Epithelial cell of proximal tubule (primary cell): ENCODE measurements around the gene RTN4RL1. TPM values are rescaled to one million over a fixed set of nuclear protein-coding genes. Genes with fewer than 3 reads are reported as not detected.

Source experiments
- DNase-seq: peaks from one replicate; pipeline ENCODE4 v3.0.0-alpha.2; 2011; ENCODE audit warnings: low read depth
- H3K4me3 ChIP-seq: 2 replicates; pipeline ENCODE4 v1.5.1; 2011; ENCODE audit warnings: low read depth, mild to moderate bottlenecking, low read length
- total RNA-seq: library from RNA; depleted of rRNA; stranded (reverse); fragments of >200 nt; gene quantifications from 2 replicates; pipeline ENCODE4 v1.2.3, GENCODE V29; 2015
- TF ChIP-seq, protein P1 (sequence below): conservative IDR thresholded peaks from 2 replicates; pipeline ENCODE4 v1.5.1; 2012; ENCODE audit warnings: low read depth, mild to moderate bottlenecking, low read length

Gene RTN4RL1
- total RNA-seq, 1 donor from 2014 or later: not detected

DNA sequence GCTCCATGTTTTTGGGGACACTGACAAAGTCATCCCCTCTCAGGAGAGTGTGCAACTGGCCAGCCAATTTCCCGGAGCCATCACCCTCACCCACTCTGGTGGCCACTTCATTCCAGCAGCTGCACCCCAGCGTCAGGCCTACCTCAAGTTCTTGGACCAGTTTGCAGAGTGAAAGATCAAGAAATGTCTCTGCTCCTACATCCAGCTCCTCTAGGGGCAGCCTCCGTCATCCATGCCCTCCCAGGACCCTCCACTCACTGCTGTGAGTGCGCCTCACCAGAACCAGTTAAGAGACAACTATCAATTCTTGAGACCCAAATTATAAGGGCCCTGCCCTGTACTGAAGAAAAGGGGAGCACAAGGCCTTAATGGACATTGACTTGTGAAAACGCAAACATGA lies 17.8 kb upstream of the RTN4RL1 start:
- TF ChIP-seq, protein P1, sequence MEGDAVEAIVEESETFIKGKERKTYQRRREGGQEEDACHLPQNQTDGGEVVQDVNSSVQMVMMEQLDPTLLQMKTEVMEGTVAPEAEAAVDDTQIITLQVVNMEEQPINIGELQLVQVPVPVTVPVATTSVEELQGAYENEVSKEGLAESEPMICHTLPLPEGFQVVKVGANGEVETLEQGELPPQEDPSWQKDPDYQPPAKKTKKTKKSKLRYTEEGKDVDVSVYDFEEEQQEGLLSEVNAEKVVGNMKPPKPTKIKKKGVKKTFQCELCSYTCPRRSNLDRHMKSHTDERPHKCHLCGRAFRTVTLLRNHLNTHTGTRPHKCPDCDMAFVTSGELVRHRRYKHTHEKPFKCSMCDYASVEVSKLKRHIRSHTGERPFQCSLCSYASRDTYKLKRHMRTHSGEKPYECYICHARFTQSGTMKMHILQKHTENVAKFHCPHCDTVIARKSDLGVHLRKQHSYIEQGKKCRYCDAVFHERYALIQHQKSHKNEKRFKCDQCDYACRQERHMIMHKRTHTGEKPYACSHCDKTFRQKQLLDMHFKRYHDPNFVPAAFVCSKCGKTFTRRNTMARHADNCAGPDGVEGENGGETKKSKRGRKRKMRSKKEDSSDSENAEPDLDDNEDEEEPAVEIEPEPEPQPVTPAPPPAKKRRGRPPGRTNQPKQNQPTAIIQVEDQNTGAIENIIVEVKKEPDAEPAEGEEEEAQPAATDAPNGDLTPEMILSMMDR: no peak
- H3K4me3 ChIP-seq: peak overlapping the region; percentile 74
- DNase-seq: no peak

DNA sequence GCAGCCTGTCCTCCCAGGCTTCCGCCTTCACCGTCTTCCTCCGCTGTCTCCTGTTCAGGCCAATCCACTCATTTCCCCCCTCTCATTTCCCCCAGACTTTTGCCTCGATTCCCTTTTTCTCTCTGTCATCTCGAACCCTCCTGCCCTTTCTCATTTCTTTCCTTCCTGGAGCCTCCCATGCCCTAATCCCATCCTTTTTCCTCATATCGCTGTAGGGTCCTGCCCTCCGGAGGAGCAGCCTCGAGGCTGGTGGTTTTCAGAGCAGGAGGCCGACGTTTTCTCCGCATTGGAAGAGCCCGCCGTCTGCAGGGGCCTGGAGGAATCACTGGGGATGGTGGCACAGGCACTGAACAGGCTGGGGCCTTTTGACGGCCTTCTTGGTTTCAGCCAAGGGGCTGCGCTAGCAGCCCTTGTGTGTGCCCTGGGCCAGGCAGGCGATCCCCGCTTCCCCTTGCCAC lies 17.3 kb upstream of the RTN4RL1 start:
- H3K4me3 ChIP-seq: peak overlapping the region; percentile 74
- no peak for DNase-seq
- TF ChIP-seq, protein P1: peak; percentile 41

DNA sequence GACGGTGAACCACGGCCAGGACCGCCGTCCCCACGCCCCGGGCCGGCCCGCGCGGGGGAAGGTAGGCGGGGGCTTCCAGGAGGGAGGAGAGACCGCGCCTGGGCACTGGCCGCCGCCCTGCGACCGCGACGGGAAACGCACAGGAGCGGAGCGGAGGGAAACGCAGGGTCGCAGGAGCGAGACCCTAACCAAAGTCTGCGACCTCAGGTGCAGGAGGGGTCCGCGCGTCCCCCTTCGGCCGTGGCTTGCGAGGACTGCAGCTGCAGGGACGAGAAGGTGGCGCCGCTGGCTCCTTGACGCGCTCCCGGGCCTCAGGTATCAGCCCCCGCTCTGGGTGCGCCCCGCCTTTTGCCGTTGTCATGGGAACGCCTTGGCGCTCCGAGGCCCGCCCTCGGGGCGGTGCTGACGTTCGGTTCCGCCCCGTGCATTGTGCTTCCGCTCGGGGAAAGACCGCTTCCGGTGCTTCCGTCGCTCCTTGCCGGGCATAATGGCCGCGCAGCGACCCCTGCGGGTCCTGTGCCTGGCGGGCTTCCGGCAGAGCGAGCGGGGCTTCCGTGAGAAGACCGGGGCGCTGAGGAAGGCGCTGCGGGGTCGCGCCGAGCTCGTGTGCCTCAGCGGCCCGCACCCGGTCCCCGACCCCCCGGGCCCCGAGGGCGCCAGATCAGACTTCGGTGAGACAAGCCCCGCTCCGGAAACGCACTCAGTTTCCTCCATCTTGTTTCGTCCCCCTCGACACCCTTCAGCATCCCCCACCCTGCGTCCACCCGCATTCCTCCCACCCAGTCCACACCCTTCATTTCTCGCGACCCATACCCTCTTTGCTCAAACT lies 16.6 kb upstream of the RTN4RL1 start, which contains the start of gene OVCA2:
Gene OVCA2, plus strand, starts transcription at position 462 of the 829 bp plus-strand sequence. Its CDS starts 26 bp downstream, at position 488.
- no peak for DNase-seq
- peak within 1 kb of the TSS; percentile 74 for H3K4me3 ChIP-seq
- TF ChIP-seq, protein P1: peak; percentile 59

DNA sequence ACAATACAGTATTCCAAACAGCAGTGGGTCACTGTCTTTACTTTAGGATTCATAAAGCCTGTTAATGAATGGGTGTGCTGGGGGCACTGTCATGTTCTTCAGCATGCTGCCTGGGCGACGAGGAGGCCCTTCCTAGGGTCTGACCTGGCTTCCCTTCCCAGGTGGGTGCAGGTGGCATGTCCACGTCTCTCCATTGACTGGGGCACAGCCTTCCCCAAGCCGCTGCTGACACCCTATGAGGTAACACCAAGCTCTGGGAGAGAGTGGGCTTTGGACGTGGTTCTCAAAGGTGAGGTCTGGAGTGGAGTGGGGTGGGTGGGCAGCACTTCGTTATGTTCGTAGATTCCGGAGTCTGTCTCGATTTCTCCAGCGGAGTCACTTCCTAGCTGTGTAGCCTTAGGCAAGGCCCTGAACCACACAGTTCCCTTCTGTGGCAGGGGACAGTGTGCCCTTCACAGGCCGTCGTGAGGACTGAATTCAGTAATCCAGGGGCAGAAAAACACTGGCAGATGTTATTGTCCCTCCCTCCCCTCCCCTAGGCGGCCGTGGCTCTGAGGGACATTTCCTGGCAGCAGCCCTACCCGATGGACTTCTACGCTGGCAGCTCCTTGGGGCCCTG lies 15.9 kb upstream of the RTN4RL1 start:
- TF ChIP-seq, protein P1: no peak

DNA sequence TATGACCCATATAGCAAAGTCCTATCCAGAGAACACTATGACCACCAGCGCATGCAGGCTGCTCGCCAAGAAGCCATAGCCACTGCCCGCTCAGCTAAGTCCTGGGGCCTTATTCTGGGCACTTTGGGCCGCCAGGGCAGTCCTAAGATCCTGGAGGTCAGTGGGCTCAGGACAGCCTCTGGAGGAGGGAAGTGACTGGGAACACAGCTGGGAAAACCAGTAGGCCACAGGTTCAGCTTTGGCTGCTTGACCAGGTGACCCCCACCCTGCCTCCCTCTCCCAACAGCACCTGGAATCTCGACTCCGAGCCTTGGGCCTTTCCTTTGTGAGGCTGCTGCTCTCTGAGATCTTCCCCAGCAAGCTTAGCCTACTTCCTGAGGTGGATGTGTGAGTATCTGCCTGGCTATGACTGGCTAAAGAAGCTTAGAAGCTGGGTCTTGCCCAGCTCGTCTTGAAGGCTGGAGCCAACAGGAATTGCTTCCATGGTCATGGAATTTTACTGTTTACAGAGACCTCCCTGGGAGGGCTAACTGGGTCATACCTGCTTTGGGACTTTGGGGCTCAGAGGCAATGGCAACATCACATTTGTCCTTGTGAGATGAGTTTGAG lies 15.2 kb upstream of the RTN4RL1 start:
- DNase-seq: no peak
- TF ChIP-seq, protein P1: no peak
- no peak overlapping the region for H3K4me3 ChIP-seq

More for the DNA sequence above, 15.9 kb upstream of the RTN4RL1 start:
- peak overlapping the region; percentile 74 for H3K4me3 ChIP-seq
- DNase-seq: no peak

DNA sequence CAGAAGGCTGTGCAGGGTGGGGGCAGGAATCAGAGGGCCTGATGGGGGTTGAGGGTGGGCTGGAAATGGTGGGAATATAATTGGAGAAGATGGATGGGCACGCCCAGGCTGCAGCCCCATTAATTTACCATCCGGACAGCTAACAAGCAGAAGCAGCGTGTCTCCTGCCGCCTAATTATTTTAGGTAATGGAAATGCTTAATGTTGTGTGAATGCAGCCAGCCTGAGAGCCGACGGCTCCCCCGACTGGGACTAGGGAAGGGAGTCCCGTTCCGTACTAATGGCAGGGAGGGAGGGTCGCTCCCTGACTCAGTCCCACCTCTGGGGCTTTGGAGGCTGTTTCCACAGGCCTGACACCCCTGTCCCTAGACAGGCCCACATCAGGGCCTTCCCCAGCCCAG lies 12.0 kb upstream of the RTN4RL1 start:
- H3K4me3 ChIP-seq: no peak overlapping the region
- DNase-seq: no peak
- TF ChIP-seq, protein P1: no peak
